ENCODE measurements around the gene TCF7L1. TPM values are rescaled to one million over a fixed set of nuclear protein-coding genes. Genes with fewer than 3 reads are reported as not detected.

Gene TCF7L1
- polyA plus RNA-seq, 1 donor from 2014 or later: not detected

GRCh38 chr2:85181844-85182456, 48.8 kb downstream of the TCF7L1 start:
- no peaks in the 10 kb centered on the region for H3K27me3 ChIP-seq (ENCODE audit: insufficient read depth, low read depth, low read length)
- H3K27ac ChIP-seq (ENCODE audit: low read length): no peak overlapping the region
- H3K9ac ChIP-seq (ENCODE audit: low read length): no peak overlapping the region
- no peak for TF ChIP-seq POLR2AphosphoS5 (IDR thresholded peaks at IDR 0.05)
- TF ChIP-seq MXI1 (conservative IDR thresholded peaks at IDR 0.05; ENCODE audit: poor library complexity, severe bottlenecking): no peak
- TF ChIP-seq TAF1 (IDR thresholded peaks at IDR 0.05; ENCODE audit: low read depth): no peak
- TF ChIP-seq RAD21 (conservative IDR thresholded peaks at IDR 0.05): no peak
- TF ChIP-seq EZH2 (IDR thresholded peaks at IDR 0.05; ENCODE audit: borderline replicate concordance, insufficient read depth, low read length, poor library complexity, severe bottlenecking): no peak
- TF ChIP-seq REST (IDR thresholded peaks at IDR 0.05; ENCODE audit: borderline replicate concordance): no peak
- no peak overlapping the region for H2AFZ ChIP-seq (ENCODE audit: low read depth, low read length)
- no peaks in the 10 kb centered on the region for H3K9me2 ChIP-seq (ENCODE audit: insufficient read depth, low read length)
- H4K20me1 ChIP-seq (ENCODE audit: insufficient read depth): no peaks in the 10 kb centered on the region
- H3K79me2 ChIP-seq (replicated peaks; ENCODE audit: insufficient read depth, low read length): no peaks in the 10 kb centered on the region
- no peak overlapping the region for H3K4me2 ChIP-seq (ENCODE audit: low read length)
- no peak overlapping the region for H3K4me3 ChIP-seq (ENCODE audit: low read length)
- no peaks in the 10 kb centered on the region for H3K36me3 ChIP-seq (ENCODE audit: insufficient read depth, low read length)
- no peaks in the 10 kb centered on the region for H3F3A ChIP-seq (ENCODE audit: insufficient read depth, low read length, poor library complexity, severe bottlenecking)
- no peaks in the 10 kb centered on the region for H3K9me3 ChIP-seq (ENCODE audit: low read length)

- no peak overlapping the region for H3K27ac ChIP-seq (ENCODE audit: low read length)
Measured at GRCh38 chr2:85183076-85183475, 49.9 kb downstream of the TCF7L1 start.

More at GRCh38 chr2:85183076-85183475, 49.9 kb downstream of the TCF7L1 start:
- Histone ChIP-seq H3K4me2 (ENCODE audit: low read length) (no peak overlapping the region), H3K9me2 (ENCODE audit: insufficient read depth, low read length) (no peaks in the 10 kb centered on the region), H3K27me3 (ENCODE audit: insufficient read depth, low read depth, low read length) (no peaks in the 10 kb centered on the region), H4K20me1 (ENCODE audit: insufficient read depth) (no peaks in the 10 kb centered on the region), H3K9me3 (ENCODE audit: low read length) (no peaks in the 10 kb centered on the region), H3F3A (ENCODE audit: insufficient read depth, low read length, poor library complexity, severe bottlenecking) (no peaks in the 10 kb centered on the region), H3K9ac (ENCODE audit: low read length) (no peak overlapping the region), H3K36me3 (ENCODE audit: insufficient read depth, low read length) (no peaks in the 10 kb centered on the region), H3K79me2 (replicated peaks; ENCODE audit: insufficient read depth, low read length) (no peaks in the 10 kb centered on the region), H3K4me3 (ENCODE audit: low read length) (no peak overlapping the region), H2AFZ (ENCODE audit: low read depth, low read length) (no peak overlapping the region)
- TF ChIP-seq EZH2 (IDR thresholded peaks at IDR 0.05; ENCODE audit: borderline replicate concordance, insufficient read depth, low read length, poor library complexity, severe bottlenecking) (no peak), EP300 (conservative IDR thresholded peaks at IDR 0.05; ENCODE audit: poor library complexity, severe bottlenecking) (no peak), REST (IDR thresholded peaks at IDR 0.05; ENCODE audit: borderline replicate concordance) (no peak), POLR2AphosphoS5 (IDR thresholded peaks at IDR 0.05) (no peak), RAD21 (conservative IDR thresholded peaks at IDR 0.05) (no peak), SMC3 (conservative IDR thresholded peaks at IDR 0.05; ENCODE audit: poor library complexity) (no peak), MXI1 (conservative IDR thresholded peaks at IDR 0.05; ENCODE audit: poor library complexity, severe bottlenecking) (no peak), TAF1 (IDR thresholded peaks at IDR 0.05; ENCODE audit: low read depth) (no peak)
- TF ChIP-seq, protein P1, sequence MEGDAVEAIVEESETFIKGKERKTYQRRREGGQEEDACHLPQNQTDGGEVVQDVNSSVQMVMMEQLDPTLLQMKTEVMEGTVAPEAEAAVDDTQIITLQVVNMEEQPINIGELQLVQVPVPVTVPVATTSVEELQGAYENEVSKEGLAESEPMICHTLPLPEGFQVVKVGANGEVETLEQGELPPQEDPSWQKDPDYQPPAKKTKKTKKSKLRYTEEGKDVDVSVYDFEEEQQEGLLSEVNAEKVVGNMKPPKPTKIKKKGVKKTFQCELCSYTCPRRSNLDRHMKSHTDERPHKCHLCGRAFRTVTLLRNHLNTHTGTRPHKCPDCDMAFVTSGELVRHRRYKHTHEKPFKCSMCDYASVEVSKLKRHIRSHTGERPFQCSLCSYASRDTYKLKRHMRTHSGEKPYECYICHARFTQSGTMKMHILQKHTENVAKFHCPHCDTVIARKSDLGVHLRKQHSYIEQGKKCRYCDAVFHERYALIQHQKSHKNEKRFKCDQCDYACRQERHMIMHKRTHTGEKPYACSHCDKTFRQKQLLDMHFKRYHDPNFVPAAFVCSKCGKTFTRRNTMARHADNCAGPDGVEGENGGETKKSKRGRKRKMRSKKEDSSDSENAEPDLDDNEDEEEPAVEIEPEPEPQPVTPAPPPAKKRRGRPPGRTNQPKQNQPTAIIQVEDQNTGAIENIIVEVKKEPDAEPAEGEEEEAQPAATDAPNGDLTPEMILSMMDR (IDR thresholded peaks at IDR 0.05; ENCODE audit: poor library complexity, severe bottlenecking): no peak
